IMR-90 (cell line): ENCODE measurements around the gene HSPH1. TPM values are rescaled to one million over a fixed set of nuclear protein-coding genes. Genes with fewer than 3 reads are reported as not detected.

Experiments
- ATAC-seq: fragments of 200-7000 bp; cut with Tn5 transposase; 2 replicates; pipeline ENCODE4 v1.9.1; 2020; ENCODE audit warnings: low read depth, mild to moderate bottlenecking, moderate library complexity
- BruUV-seq: library from RNA; stranded (reverse); fragments of 400-500 nt; replicated peaks from 2 replicates; lab custom pipeline; 2021; lab: Mats Ljungman, UMichigan
- CTCF ChIA-PET: fragments of 300-600 bp; formaldehyde crosslinking; extraction: SDS; loops from one replicate; lab custom pipeline; 2021; ENCODE audit warnings: antibody characterized with exemption; lab: Yijun Ruan, JAX
- POLR2A ChIA-PET: fragments of 300-600 bp; sonication (Branson Sonifier 250); formaldehyde crosslinking; loops from one replicate; lab custom pipeline; 2022; ENCODE audit warnings: antibody characterized with exemption; ENCODE audit not compliant: unreplicated experiment; lab: Charles Lee
- DNase-seq: peaks from one replicate; pipeline ENCODE4 v3.0.0; 2013
- H2AFZ ChIP-seq: replicated peaks from 2 replicates; pipeline ENCODE3; 2013; ENCODE audit warnings: low read length, mild to moderate bottlenecking; ENCODE audit not compliant: poor library complexity
- H2AK5ac ChIP-seq: 2 replicates; pipeline ENCODE4 v1.6.1; 2013; ENCODE audit warnings: low read depth, low read length, inconsistent platforms
- H2AK9ac ChIP-seq: replicated peaks from 2 replicates; pipeline ENCODE3; 2013; ENCODE audit warnings: mild to moderate bottlenecking, low read depth, low read length, moderate library complexity; ENCODE audit not compliant: poor library complexity
- H2BK120ac ChIP-seq: 2 replicates; pipeline ENCODE4 v1.6.1; 2013; ENCODE audit warnings: low read depth, low read length, inconsistent platforms
- H2BK15ac ChIP-seq: 3 replicates; pipeline ENCODE4 v1.6.1; 2013; ENCODE audit warnings: low read depth, low read length, inconsistent platforms
- H2BK20ac ChIP-seq: 2 replicates; pipeline ENCODE4 v1.6.1; 2013; ENCODE audit warnings: low read depth, mild to moderate bottlenecking, inconsistent platforms, low read length, moderate library complexity
- H2BK5ac ChIP-seq: 2 replicates; pipeline ENCODE4 v1.6.1; 2013; ENCODE audit warnings: mild to moderate bottlenecking, low read depth, low read length, inconsistent platforms; ENCODE audit not compliant: poor library complexity, severe bottlenecking
- H3K14ac ChIP-seq: replicated peaks from 2 replicates; pipeline ENCODE4 v1.6.1; 2013; ENCODE audit warnings: low read depth, low read length, inconsistent platforms
- H3K18ac ChIP-seq: 2 replicates; pipeline ENCODE4 v1.6.1; 2013; ENCODE audit warnings: low read depth, low read length, control low read depth
- H3K23ac ChIP-seq: 2 replicates; pipeline ENCODE4 v1.6.1; 2013; ENCODE audit warnings: low read depth, low read length, inconsistent platforms
- H3K27ac ChIP-seq: 2 replicates; pipeline ENCODE4 v1.5.1; 2013; ENCODE audit warnings: mild to moderate bottlenecking, control low read depth, low read length; ENCODE audit not compliant: insufficient read depth
- H3K27me3 ChIP-seq: 2 replicates; pipeline ENCODE4 v1.6.1; 2013; ENCODE audit warnings: low read length; ENCODE audit not compliant: control insufficient read depth, insufficient read depth
- H3K36me3 ChIP-seq: 2 replicates; pipeline ENCODE4 v1.6.1; 2013; ENCODE audit warnings: low read length, mixed read lengths; ENCODE audit not compliant: control insufficient read depth, insufficient read depth
- H3K4ac ChIP-seq: 2 replicates; pipeline ENCODE4 v1.6.1; 2013; ENCODE audit warnings: low read depth, low read length, inconsistent platforms
- H3K4me1 ChIP-seq: 2 replicates; pipeline ENCODE4 v1.6.1; 2013; ENCODE audit warnings: low read length, mixed read lengths; ENCODE audit not compliant: control insufficient read depth, insufficient read depth
- H3K4me2 ChIP-seq: 2 replicates; pipeline ENCODE4 v1.6.1; 2013; ENCODE audit warnings: low read depth, mild to moderate bottlenecking, control low read depth, low read length, moderate library complexity
- H3K4me3 ChIP-seq: 2 replicates; pipeline ENCODE4 v1.5.1; 2013; ENCODE audit warnings: low read depth, mild to moderate bottlenecking, control low read depth, low read length, moderate library complexity; ENCODE audit not compliant: insufficient read depth
- H3K56ac ChIP-seq: 2 replicates; pipeline ENCODE4 v1.6.1; 2013; ENCODE audit warnings: low read length, inconsistent platforms; ENCODE audit not compliant: insufficient read depth; ENCODE audit errors: extremely low read depth
- H3K79me1 ChIP-seq, 2 experiments: 2 replicates each; pipeline ENCODE4 v1.6.1; 2013; ENCODE audit warnings: low read length in 2 of 2, inconsistent platforms in 1 of 2, low read depth in 1 of 2
- H3K9ac ChIP-seq: 2 replicates; pipeline ENCODE4 v1.6.1; 2013; ENCODE audit warnings: low read depth, low read length, control low read depth
- H3K9me1 ChIP-seq: 2 replicates; pipeline ENCODE4 v1.6.1; 2013; ENCODE audit warnings: low read length, inconsistent platforms; ENCODE audit not compliant: insufficient read depth
- H3K9me3 ChIP-seq: 2 replicates; pipeline ENCODE4 v1.6.1; 2013; ENCODE audit warnings: low read length; ENCODE audit not compliant: control insufficient read depth, insufficient read depth
- H4K20me1 ChIP-seq: 2 replicates; pipeline ENCODE4 v1.6.1; 2013; ENCODE audit warnings: low read length, inconsistent platforms; ENCODE audit not compliant: insufficient read depth
- H4K5ac ChIP-seq: 2 replicates; pipeline ENCODE4 v1.6.1; 2013; ENCODE audit warnings: mild to moderate bottlenecking, low read depth, low read length, control low read depth
- H4K8ac ChIP-seq, 2 experiments: 2 replicates each; pipeline ENCODE4 v1.6.1; 2013; ENCODE audit warnings: low read depth in 2 of 2, low read length in 2 of 2, control low read depth in 1 of 2, inconsistent platforms in 1 of 2
- H4K91ac ChIP-seq: 2 replicates; pipeline ENCODE4 v1.6.1; 2013; ENCODE audit warnings: low read depth, low read length, inconsistent platforms; ENCODE audit not compliant: insufficient read depth
- BHLHE40 ChIP-seq: fragments of 150-350 bp; IDR thresholded peaks from 2 replicates; pipeline ENCODE4 v1.6.1; 2016; ENCODE audit warnings: mild to moderate bottlenecking, low read depth, low read length
- CEBPB ChIP-seq: IDR thresholded peaks from 2 replicates; pipeline ENCODE4 v1.6.1; 2012; ENCODE audit warnings: low read depth, low read length, improper control_type of control experiment
- FOS ChIP-seq: fragments of 150-350 bp; IDR thresholded peaks from 2 replicates; pipeline ENCODE4 v1.6.1; 2016; ENCODE audit warnings: low read depth, low read length
- POLR2A ChIP-seq: IDR thresholded peaks from 2 replicates; pipeline ENCODE4 v1.6.1; 2012; ENCODE audit warnings: mild to moderate bottlenecking, low read depth, low read length
- RCOR1 ChIP-seq: IDR thresholded peaks from 2 replicates; pipeline ENCODE4 v1.6.1; 2012; ENCODE audit warnings: mild to moderate bottlenecking, low read length, improper control_type of control experiment; ENCODE audit not compliant: insufficient replicate concordance
- USF2 ChIP-seq: fragments of 150-350 bp; IDR thresholded peaks from 2 replicates; pipeline ENCODE4 v1.6.1; 2017; ENCODE audit warnings: mild to moderate bottlenecking, antibody characterized with exemption, low read length, low read depth
- WGBS, 2 experiments: methylation state at CpG; one replicate each; pipeline versions ENCODE4 v1.1.5 to v1.1.7; 2013; ENCODE audit warnings: missing lambda C conversion rate in 2 of 2; ENCODE audit not compliant: insufficient read length in 1 of 2; ENCODE audit errors: extremely low coverage in 2 of 2; 5-methylcytosine and 5-hydroxymethylcytosine counted together
- dilution Hi-C: fragments of 300-500 bp; cut with HindIII; formaldehyde crosslinking; loops from one replicate; pipeline ENCODE4 v1.14.3; 2018; ENCODE audit warnings: low sequenced_read_pairs; ENCODE audit not compliant: unreplicated experiment
- in situ Hi-C: fragments of 300-500 bp; cut with MboI; formaldehyde crosslinking; loops from 3 replicates; pipeline ENCODE4 v1.14.3; 2019; ENCODE audit warnings: low sequenced_read_pairs, inconsistent platforms, mixed read lengths
- intact Hi-C: fragments of 100-400 bp; cut with micrococcal nuclease; formaldehyde crosslinking; loops from 2 replicates; pipeline ENCODE4 v1.10.0; 2022
- polyA plus RNA-seq, 3 experiments: library from polyadenylated mRNA; depleted of rRNA; stranded (reverse); fragments of >200 nt; gene quantifications; 2 replicates each; pipeline ENCODE4 v1.2.3, GENCODE V29; 2012; ENCODE audit warnings: low replicate concordance in 1 of 3
- total RNA-seq: library from RNA; depleted of rRNA; stranded (reverse); fragments of >200 nt; gene quantifications from 2 replicates; pipeline ENCODE4 v1.2.3, GENCODE V29; 2012

Gene HSPH1
- total and polyA plus RNA-seq, 2 of the 4 experiments (the other 2 are of a cell fraction) = 36.8 to 40.3 TPM

- ATAC-seq = no peak
- Histone ChIP-seq H3K9ac (no peak overlapping the region), H3K4me3 (no peak overlapping the region), H3K4me1 (no peaks in the 10 kb centered on the region), H3K9me1 (no peaks in the 10 kb centered on the region), H4K8ac (no peak overlapping the region), H3K14ac (no peak overlapping the region), H3K27ac (no peak overlapping the region), H3K27me3 (peaks cover 7% of the 10 kb centered on the region), H2AK5ac (no peak overlapping the region), H2BK15ac (no peak overlapping the region), H2AFZ (no peak overlapping the region), H2AK9ac (no peak overlapping the region), H3K18ac (no peak overlapping the region), H3K79me1 (0 out of 4 replicates have a peak, but pooled peaks cover 0 to 4% of the 10 kb centered on the region in 2 experiments), H2BK120ac (no peak overlapping the region), H3K56ac (no peak overlapping the region), H4K20me1 (no peaks in the 10 kb centered on the region), H2BK5ac (no peak overlapping the region), H4K5ac (no peak overlapping the region), H3K23ac (no peak overlapping the region), H3K36me3 (no peaks in the 10 kb centered on the region), H3K9me3 (no peaks in the 10 kb centered on the region), H3K4me2 (no peak overlapping the region), H3K4ac (no peak overlapping the region), H2BK20ac (no peak overlapping the region), H4K91ac (no peak overlapping the region)
- CTCF ChIA-PET = interaction anchor here (1.4 kb wide), 1 partner anchor 22 kb away, joined by 7 read pairs; no protein-coding TSS in a partner anchor
- intact Hi-C loops (no loop called here), dilution Hi-C loops (no loop called here), in situ Hi-C loops (no loop called here)
- DNase-seq = no peak
- TF ChIP-seq USF2 (no peak), FOS (no peak), POLR2A (no peak), BHLHE40 (no peak), CEBPB (no peak), RCOR1 (no peak)
- BruUV-seq = no TSS peak
- POLR2A ChIA-PET = no interaction called here
- no CpG with 5 or more reads among the region's 4 CpGs for WGBS, 2 experiments
Observed at GRCh38 chr13:31195616-31196015, 33.9 kb upstream of the HSPH1 start.
